K562 (cell line): Measurements from ENCODE around the gene ESPL1. TPM values are rescaled to one million over a fixed set of nuclear protein-coding genes. Genes with fewer than 3 reads are reported as not detected.

ENCODE experiments used
- CREB1 ChIP-seq, 2 experiments: sonication (generic) in 1 of 2; formaldehyde crosslinking in 1 of 2; IDR thresholded peaks; 2 replicates each; pipeline versions ENCODE4 v1.6.1 to v1.8.0; 2012 to 2022; ENCODE audit warnings: inconsistent platforms in 1 of 2, mild to moderate bottlenecking in 1 of 2, missing genetic modification reagents in 1 of 2, moderate library complexity in 1 of 2
- E2F3 ChIP-seq: fragments of 250-450 bp; sonication (Bioruptor Pico); IDR thresholded peaks from 2 replicates; pipeline ENCODE4 v1.4.0; 2020; ENCODE audit warnings: mild to moderate bottlenecking
- ESRRA ChIP-seq: fragments of 450-650 bp; IDR thresholded peaks from 2 replicates; pipeline ENCODE4 v1.6.1; 2014; ENCODE audit warnings: low read depth, mild to moderate bottlenecking, moderate library complexity, borderline replicate concordance
- FOSL1 ChIP-seq: fragments of 200-800 bp; sonication (Bioruptor generic); conservative IDR thresholded peaks from 2 replicates; pipeline ENCODE4 v1.6.1; 2016; ENCODE audit warnings: missing genetic modification characterization, missing compliant biosample characterization
- HDAC8 ChIP-seq: fragments of 450-650 bp; IDR thresholded peaks from 2 replicates; pipeline ENCODE4 v1.6.1; 2016; ENCODE audit warnings: mild to moderate bottlenecking, missing genetic modification characterization, moderate library complexity, missing compliant biosample characterization
- HNRNPL ChIP-seq: fragments of 200-400 bp; formaldehyde crosslinking; IDR thresholded peaks from 2 replicates; pipeline ENCODE4 v1.6.1; 2017; ENCODE audit warnings: low read depth, mild to moderate bottlenecking, low read length
- ILF3 ChIP-seq: fragments of 450-650 bp; IDR thresholded peaks from 2 replicates; pipeline ENCODE4 v1.6.1; 2018; ENCODE audit warnings: antibody characterized with exemption, mild to moderate bottlenecking, moderate library complexity, borderline replicate concordance
- KDM2B ChIP-seq: fragments of 250-450 bp; sonication (Bioruptor Pico); IDR thresholded peaks from 2 replicates; pipeline ENCODE4 v1.8.0; 2021; ENCODE audit warnings: mild to moderate bottlenecking, moderate library complexity
- KDM4B ChIP-seq, 2 experiments: fragments of 450-650 bp in 1 of 2; sonication (generic) in 1 of 2; IDR thresholded peaks; 2 replicates each; pipeline ENCODE4 v1.6.1; 2016 to 2017; ENCODE audit warnings: borderline replicate concordance in 2 of 2, antibody characterized with exemption in 1 of 2, low read depth in 1 of 2, mild to moderate bottlenecking in 1 of 2
- LCOR ChIP-seq: sonication (generic); formaldehyde crosslinking; IDR thresholded peaks from 2 replicates; pipeline ENCODE4 v1.8.0; 2022; ENCODE audit warnings: mild to moderate bottlenecking, missing genetic modification reagents
- PML ChIP-seq: IDR thresholded peaks from 2 replicates; pipeline ENCODE4 v1.6.1; 2012; ENCODE audit warnings: low read length, inconsistent platforms
- RB1 ChIP-seq: fragments of 450-650 bp; IDR thresholded peaks from 2 replicates; pipeline ENCODE4 v1.6.1; 2017; ENCODE audit warnings: low read depth, mild to moderate bottlenecking
- RBBP5 ChIP-seq: fragments of 200-600 bp; sonication (generic); IDR thresholded peaks from 2 replicates; pipeline ENCODE4 v1.6.1; 2012; ENCODE audit warnings: borderline replicate concordance, mild to moderate bottlenecking, low read length, control low read depth, inconsistent platforms; ENCODE audit not compliant: insufficient read depth, poor library complexity, severe bottlenecking
- THRAP3 ChIP-seq: fragments of 450-650 bp; IDR thresholded peaks from 2 replicates; pipeline ENCODE4 v1.6.1; 2016; ENCODE audit warnings: mild to moderate bottlenecking, inconsistent platforms, borderline replicate concordance
- XRCC5 ChIP-seq: fragments of 200-400 bp; formaldehyde crosslinking; IDR thresholded peaks from 2 replicates; pipeline ENCODE4 v1.6.1; 2017; ENCODE audit warnings: low read depth, mild to moderate bottlenecking, low read length
- ZNF507 ChIP-seq: conservative IDR thresholded peaks from 2 replicates; pipeline ENCODE4 v1.6.1; 2017; ENCODE audit warnings: missing genetic modification characterization, missing compliant biosample characterization
- ZNF668 ChIP-seq: fragments of 250-450 bp; sonication (Bioruptor Pico); IDR thresholded peaks from 2 replicates; pipeline ENCODE4 v1.8.0; 2022; ENCODE audit warnings: mild to moderate bottlenecking, inconsistent platforms
- polyA plus RNA-seq, 8 experiments: library from polyadenylated mRNA; depleted of rRNA in 4 of 8; stranded (reverse) in 5 of 8; unstranded in 3 of 8; fragments of >200 nt; fragmentation: Nextera tagmentation in 2 of 8; fragmentation: Illumina TruSeq in 1 of 8; extraction: Ambion mirVana in 2 of 8; extraction: Trizol in 1 of 8; gene quantifications; 2 replicates each; pipeline versions ENCODE4 v1.2.1 to v1.2.3, GENCODE V29; 2011 to 2014; ENCODE audit warnings: inconsistent platforms in 1 of 8, missing spikeins in 1 of 8
- total RNA-seq, 7 experiments: library from RNA; depleted of rRNA in 6 of 7; stranded (reverse); fragments of >200 nt in 6 of 7; fragmentation: Illumina TruSeq in 2 of 7; extraction: Trizol in 2 of 7; gene quantifications; 2 replicates each; pipeline versions ENCODE4 v1.2.1 to v1.2.3, GENCODE V29; 2011 to 2021; ENCODE audit warnings: low replicate concordance in 1 of 7
- TF ChIP-seq, protein P1 (sequence below): sonication (generic); formaldehyde crosslinking; IDR thresholded peaks from 2 replicates; pipeline ENCODE4 v1.8.1; 2023; ENCODE audit warnings: mild to moderate bottlenecking, missing genetic modification reagents
- TF ChIP-seq, protein P2 (sequence below): fragments of 250-450 bp; sonication (Bioruptor Pico); IDR thresholded peaks from 2 replicates; pipeline ENCODE4 v1.8.0; 2021; ENCODE audit warnings: mild to moderate bottlenecking, moderate library complexity
- TF ChIP-seq, protein P3 (sequence below): sonication (generic); formaldehyde crosslinking; IDR thresholded peaks from 2 replicates; pipeline ENCODE4 v1.8.0; 2023; ENCODE audit warnings: mild to moderate bottlenecking, missing genetic modification reagents

Gene ESPL1
- total and polyA plus RNA-seq, 9 of the 15 experiments (the other 6 are each of a cell fraction or from before 2014, with no cell fraction given): 1.2 to 55.0 (median 18.7) TPM

DNA sequence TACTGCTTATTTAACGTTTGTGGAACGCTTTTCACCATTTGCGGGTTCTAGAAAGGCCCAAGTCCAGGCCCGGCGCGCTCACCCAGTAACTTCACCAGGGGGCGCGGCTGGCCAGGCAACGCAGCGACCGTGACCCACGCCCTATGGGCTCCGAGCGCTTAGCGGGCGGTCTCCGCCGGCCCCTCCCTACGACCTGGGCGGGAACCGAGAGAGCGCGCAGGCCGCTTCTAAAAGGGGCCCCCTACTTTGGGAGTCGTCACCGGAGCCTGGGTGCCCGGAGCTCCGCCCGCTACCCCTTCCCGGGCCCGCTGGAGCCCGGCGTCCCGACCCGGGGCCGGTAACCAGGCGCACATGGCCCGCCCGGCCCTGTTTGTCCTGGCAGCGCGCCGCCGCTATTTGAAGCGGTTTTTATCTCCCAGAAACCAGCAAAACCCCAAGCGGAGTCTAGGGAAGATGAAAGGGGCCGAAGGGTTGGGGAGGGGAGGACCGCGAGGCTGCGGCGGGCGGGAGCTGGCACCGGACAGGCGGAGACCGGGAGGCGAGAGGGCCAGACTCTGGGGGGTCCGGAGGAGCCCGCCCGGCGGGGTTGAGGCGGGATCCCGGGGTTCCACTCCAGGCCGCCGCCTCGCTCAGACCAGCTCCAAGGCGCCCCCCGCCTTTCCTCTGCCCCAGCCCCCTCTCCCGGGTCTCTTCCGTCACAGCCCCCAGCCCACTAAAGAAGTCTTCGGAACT, 56.8 kb downstream of the ESPL1 start (continued):
- peak; percentile 93 for TF ChIP-seq KDM2B (CRISPR knock-in tag)
- peak; percentile 1; the same call in 1 of the 2 replicates for TF ChIP-seq FOSL1 (tag)
- TF ChIP-seq ILF3: 0 out of 2 replicates have a peak, but pooled peaks have one; percentile 57
- TF ChIP-seq HNRNPL: peak; percentile 72; the same call in 1 of the 2 replicates
- no peak for TF ChIP-seq THRAP3
- peak; percentile 22; the same call in 1 of the 2 replicates for TF ChIP-seq LCOR (CRISPR knock-in tag)
- TF ChIP-seq, protein P1, sequence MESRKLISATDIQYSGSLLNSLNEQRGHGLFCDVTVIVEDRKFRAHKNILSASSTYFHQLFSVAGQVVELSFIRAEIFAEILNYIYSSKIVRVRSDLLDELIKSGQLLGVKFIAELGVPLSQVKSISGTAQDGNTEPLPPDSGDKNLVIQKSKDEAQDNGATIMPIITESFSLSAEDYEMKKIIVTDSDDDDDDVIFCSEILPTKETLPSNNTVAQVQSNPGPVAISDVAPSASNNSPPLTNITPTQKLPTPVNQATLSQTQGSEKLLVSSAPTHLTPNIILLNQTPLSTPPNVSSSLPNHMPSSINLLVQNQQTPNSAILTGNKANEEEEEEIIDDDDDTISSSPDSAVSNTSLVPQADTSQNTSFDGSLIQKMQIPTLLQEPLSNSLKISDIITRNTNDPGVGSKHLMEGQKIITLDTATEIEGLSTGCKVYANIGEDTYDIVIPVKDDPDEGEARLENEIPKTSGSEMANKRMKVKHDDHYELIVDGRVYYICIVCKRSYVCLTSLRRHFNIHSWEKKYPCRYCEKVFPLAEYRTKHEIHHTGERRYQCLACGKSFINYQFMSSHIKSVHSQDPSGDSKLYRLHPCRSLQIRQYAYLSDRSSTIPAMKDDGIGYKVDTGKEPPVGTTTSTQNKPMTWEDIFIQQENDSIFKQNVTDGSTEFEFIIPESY (CRISPR knock-in tag): peak; percentile 44; the same call in 1 of the 2 replicates
- peak; percentile 38 for TF ChIP-seq ESRRA
- TF ChIP-seq ZNF668 (CRISPR knock-in tag): no peak
- peak; percentile 47; the same call in 1 of the 2 replicates for TF ChIP-seq HDAC8 (tag)
- TF ChIP-seq, protein P2, sequence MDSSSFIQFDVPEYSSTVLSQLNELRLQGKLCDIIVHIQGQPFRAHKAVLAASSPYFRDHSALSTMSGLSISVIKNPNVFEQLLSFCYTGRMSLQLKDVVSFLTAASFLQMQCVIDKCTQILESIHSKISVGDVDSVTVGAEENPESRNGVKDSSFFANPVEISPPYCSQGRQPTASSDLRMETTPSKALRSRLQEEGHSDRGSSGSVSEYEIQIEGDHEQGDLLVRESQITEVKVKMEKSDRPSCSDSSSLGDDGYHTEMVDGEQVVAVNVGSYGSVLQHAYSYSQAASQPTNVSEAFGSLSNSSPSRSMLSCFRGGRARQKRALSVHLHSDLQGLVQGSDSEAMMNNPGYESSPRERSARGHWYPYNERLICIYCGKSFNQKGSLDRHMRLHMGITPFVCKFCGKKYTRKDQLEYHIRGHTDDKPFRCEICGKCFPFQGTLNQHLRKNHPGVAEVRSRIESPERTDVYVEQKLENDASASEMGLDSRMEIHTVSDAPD (CRISPR knock-in tag): no peak
- TF ChIP-seq E2F3 (CRISPR knock-in tag): peak; percentile 80; the same call in 1 of the 2 replicates
- TF ChIP-seq KDM4B (IDR thresholded peaks at IDR 0.05; ENCODE audit: borderline replicate concordance in 2 of 2, low read depth in 1 of 2): 0 out of 4 replicates have a peak, but pooled peaks of 1 of the 2 experiments have one; percentile 75
- TF ChIP-seq XRCC5: peak; percentile 60; the same call in 1 of the 2 replicates
- peak; percentile 39 for TF ChIP-seq RBBP5
- TF ChIP-seq, protein P3, sequence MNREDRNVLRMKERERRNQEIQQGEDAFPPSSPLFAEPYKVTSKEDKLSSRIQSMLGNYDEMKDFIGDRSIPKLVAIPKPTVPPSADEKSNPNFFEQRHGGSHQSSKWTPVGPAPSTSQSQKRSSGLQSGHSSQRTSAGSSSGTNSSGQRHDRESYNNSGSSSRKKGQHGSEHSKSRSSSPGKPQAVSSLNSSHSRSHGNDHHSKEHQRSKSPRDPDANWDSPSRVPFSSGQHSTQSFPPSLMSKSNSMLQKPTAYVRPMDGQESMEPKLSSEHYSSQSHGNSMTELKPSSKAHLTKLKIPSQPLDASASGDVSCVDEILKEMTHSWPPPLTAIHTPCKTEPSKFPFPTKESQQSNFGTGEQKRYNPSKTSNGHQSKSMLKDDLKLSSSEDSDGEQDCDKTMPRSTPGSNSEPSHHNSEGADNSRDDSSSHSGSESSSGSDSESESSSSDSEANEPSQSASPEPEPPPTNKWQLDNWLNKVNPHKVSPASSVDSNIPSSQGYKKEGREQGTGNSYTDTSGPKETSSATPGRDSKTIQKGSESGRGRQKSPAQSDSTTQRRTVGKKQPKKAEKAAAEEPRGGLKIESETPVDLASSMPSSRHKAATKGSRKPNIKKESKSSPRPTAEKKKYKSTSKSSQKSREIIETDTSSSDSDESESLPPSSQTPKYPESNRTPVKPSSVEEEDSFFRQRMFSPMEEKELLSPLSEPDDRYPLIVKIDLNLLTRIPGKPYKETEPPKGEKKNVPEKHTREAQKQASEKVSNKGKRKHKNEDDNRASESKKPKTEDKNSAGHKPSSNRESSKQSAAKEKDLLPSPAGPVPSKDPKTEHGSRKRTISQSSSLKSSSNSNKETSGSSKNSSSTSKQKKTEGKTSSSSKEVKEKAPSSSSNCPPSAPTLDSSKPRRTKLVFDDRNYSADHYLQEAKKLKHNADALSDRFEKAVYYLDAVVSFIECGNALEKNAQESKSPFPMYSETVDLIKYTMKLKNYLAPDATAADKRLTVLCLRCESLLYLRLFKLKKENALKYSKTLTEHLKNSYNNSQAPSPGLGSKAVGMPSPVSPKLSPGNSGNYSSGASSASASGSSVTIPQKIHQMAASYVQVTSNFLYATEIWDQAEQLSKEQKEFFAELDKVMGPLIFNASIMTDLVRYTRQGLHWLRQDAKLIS (CRISPR knock-in tag): 0 out of 2 replicates have a peak, but pooled peaks have one; percentile 27
- 0 out of 2 replicates have a peak, but pooled peaks have one; percentile 33 for TF ChIP-seq CREB1 (IDR thresholded peaks at IDR 0.05)
- TF ChIP-seq CREB1 (CRISPR knock-in tag; IDR thresholded peaks at IDR 0.05): no peak
- peak; percentile 96 for TF ChIP-seq RB1
- TF ChIP-seq ZNF507 (tag): no peak
- peak; percentile 56 for TF ChIP-seq PML
